A673 (cell line): ENCODE measurements around the gene RASGEF1C. TPM values are rescaled to one million over a fixed set of nuclear protein-coding genes. Genes with fewer than 3 reads are reported as not detected.

Experiments used
- BruUV-seq: library from RNA; stranded (reverse); fragments of 400-500 nt; replicated peaks from 2 replicates; lab custom pipeline; 2021; lab: Mats Ljungman, UMichigan
- CTCF ChIA-PET: fragments of 300-600 bp; sonication (Branson Sonifier 250); formaldehyde crosslinking; loops from one replicate; lab custom pipeline; 2022; ENCODE audit warnings: antibody characterized with exemption; lab: Charles Lee
- POLR2A ChIA-PET: fragments of 300-600 bp; sonication (Branson Sonifier 250); formaldehyde crosslinking; loops from one replicate; lab custom pipeline; 2022; ENCODE audit warnings: antibody characterized with exemption; ENCODE audit not compliant: low non-redundant PET; lab: Charles Lee
- DNase-seq: peaks from one replicate; pipeline ENCODE4 v3.0.0-alpha.2; 2015; ENCODE audit warnings: low spot score
- H3K27ac ChIP-seq: fragments of 200-600 bp; sonication (generic); 2 replicates; pipeline ENCODE4 v1.5.1; 2016; ENCODE audit warnings: mixed run types, low read depth, mild to moderate bottlenecking, mixed read lengths, antibody characterized with exemption, low read length; ENCODE audit not compliant: poor library complexity, severe bottlenecking
- H3K27me3 ChIP-seq: fragments of 200-600 bp; sonication (generic); replicated peaks from 2 replicates; pipeline ENCODE4 v1.6.1; 2017; ENCODE audit warnings: mixed run types, low read depth, mild to moderate bottlenecking, mixed read lengths, antibody characterized with exemption, low read length; ENCODE audit not compliant: insufficient read depth, poor library complexity
- H3K36me3 ChIP-seq: fragments of 200-600 bp; sonication (generic); 2 replicates; pipeline ENCODE4 v1.6.1; 2016; ENCODE audit warnings: mixed run types, mild to moderate bottlenecking, mixed read lengths, antibody characterized with exemption, low read length; ENCODE audit not compliant: insufficient read depth, poor library complexity, severe bottlenecking
- H3K4me1 ChIP-seq: fragments of 200-600 bp; sonication (generic); 2 replicates; pipeline ENCODE4 v1.6.1; 2017; ENCODE audit warnings: mixed run types, mild to moderate bottlenecking, mixed read lengths, antibody characterized with exemption, low read length; ENCODE audit not compliant: insufficient read depth, poor library complexity, severe bottlenecking
- H3K4me3 ChIP-seq: fragments of 200-600 bp; sonication (generic); 2 replicates; pipeline ENCODE4 v1.5.1; 2016; ENCODE audit warnings: low read depth, mixed run types, mild to moderate bottlenecking, mixed read lengths, low read length; ENCODE audit not compliant: poor library complexity, severe bottlenecking
- H3K9me3 ChIP-seq: fragments of 200-600 bp; sonication (generic); 2 replicates; pipeline ENCODE4 v1.6.1; 2016; ENCODE audit warnings: mixed run types, low read depth, mild to moderate bottlenecking, mixed read lengths, antibody characterized with exemption, low read length; ENCODE audit not compliant: poor library complexity, severe bottlenecking
- CTCF ChIP-seq: fragments of 300-800, 200-600 bp; sonication (generic); conservative IDR thresholded peaks from 2 replicates; pipeline ENCODE4 v1.5.1; 2017; ENCODE audit warnings: low read depth, mild to moderate bottlenecking, antibody characterized with exemption, low read length, moderate library complexity, mixed read lengths
- EZH2 ChIP-seq: fragments of 200-600 bp; sonication (generic); IDR thresholded peaks from 2 replicates; pipeline ENCODE4 v1.6.1; 2017; ENCODE audit warnings: borderline replicate concordance, low read depth, mild to moderate bottlenecking, mixed read lengths, antibody characterized with exemption, low read length; ENCODE audit not compliant: poor library complexity, severe bottlenecking
- intact Hi-C: fragments of 100-400 bp; cut with micrococcal nuclease; formaldehyde crosslinking; loops from one replicate; pipeline ENCODE4 v1.10.0; 2022; ENCODE audit not compliant: unreplicated experiment
- total RNA-seq: library from RNA; stranded (reverse); gene quantifications from 2 replicates; pipeline ENCODE4 v1.2.3, GENCODE V29; 2021

RASGEF1C gene
- total RNA-seq, 1 experiment from 2014 or later = not detected

GRCh38 chr5:180103487-180104167 is 105.4 kb downstream of the RASGEF1C start:
- intact Hi-C loops = no loop called here
- H3K9me3 ChIP-seq = peaks cover 13% of the 10 kb centered on the region
- TF ChIP-seq EZH2 (no peak), CTCF (no peak)
- DNase-seq = no peak
- ChIA-PET POLR2A (no interaction called here), CTCF (no interaction called here)
- no TSS peak for BruUV-seq
- H3K4me1 ChIP-seq = no peaks in the 10 kb centered on the region
- H3K27ac ChIP-seq = no peak overlapping the region
- no peaks in the 10 kb centered on the region for H3K36me3 ChIP-seq
- no peak overlapping the region for H3K4me3 ChIP-seq
- no peaks in the 10 kb centered on the region for H3K27me3 ChIP-seq

- POLR2A ChIA-PET = no interaction called here
- intact Hi-C loops = no loop called here
- no peaks in the 10 kb centered on the region for H3K36me3 ChIP-seq
- no peak for TF ChIP-seq CTCF
- no peak for TF ChIP-seq EZH2
- no peak overlapping the region for H3K4me3 ChIP-seq
- CTCF ChIA-PET = no interaction called here
- H3K27ac ChIP-seq = no peak overlapping the region
- H3K9me3 ChIP-seq = peaks cover 13% of the 10 kb centered on the region
- H3K27me3 ChIP-seq = no peaks in the 10 kb centered on the region
- DNase-seq = no peak
- no TSS peak for BruUV-seq
- no peaks in the 10 kb centered on the region for H3K4me1 ChIP-seq
Measured at GRCh38 chr5:180102636-180103035, 106.4 kb downstream of the RASGEF1C start.

GRCh38 chr5:180101451-180102105 is 107.4 kb downstream of the RASGEF1C start:
- TF ChIP-seq CTCF = no peak
- H3K36me3 ChIP-seq = no peaks in the 10 kb centered on the region
- BruUV-seq = no TSS peak
- H3K4me3 ChIP-seq = no peak overlapping the region
- ChIA-PET POLR2A (no interaction called here), CTCF (interaction anchor here (0.6 kb wide), 1 partner anchor 227 kb away, joined by 5 read pairs; no protein-coding TSS in a partner anchor)
- intact Hi-C loops = no loop called here
- peaks cover 5% of the 10 kb centered on the region for H3K9me3 ChIP-seq
- no peaks in the 10 kb centered on the region for H3K27me3 ChIP-seq
- H3K4me1 ChIP-seq = no peaks in the 10 kb centered on the region
- no peak for DNase-seq
- no peak overlapping the region for H3K27ac ChIP-seq
